Measurements from ENCODE around the gene PPP2R5D.

Gene PPP2R5D

DNA sequence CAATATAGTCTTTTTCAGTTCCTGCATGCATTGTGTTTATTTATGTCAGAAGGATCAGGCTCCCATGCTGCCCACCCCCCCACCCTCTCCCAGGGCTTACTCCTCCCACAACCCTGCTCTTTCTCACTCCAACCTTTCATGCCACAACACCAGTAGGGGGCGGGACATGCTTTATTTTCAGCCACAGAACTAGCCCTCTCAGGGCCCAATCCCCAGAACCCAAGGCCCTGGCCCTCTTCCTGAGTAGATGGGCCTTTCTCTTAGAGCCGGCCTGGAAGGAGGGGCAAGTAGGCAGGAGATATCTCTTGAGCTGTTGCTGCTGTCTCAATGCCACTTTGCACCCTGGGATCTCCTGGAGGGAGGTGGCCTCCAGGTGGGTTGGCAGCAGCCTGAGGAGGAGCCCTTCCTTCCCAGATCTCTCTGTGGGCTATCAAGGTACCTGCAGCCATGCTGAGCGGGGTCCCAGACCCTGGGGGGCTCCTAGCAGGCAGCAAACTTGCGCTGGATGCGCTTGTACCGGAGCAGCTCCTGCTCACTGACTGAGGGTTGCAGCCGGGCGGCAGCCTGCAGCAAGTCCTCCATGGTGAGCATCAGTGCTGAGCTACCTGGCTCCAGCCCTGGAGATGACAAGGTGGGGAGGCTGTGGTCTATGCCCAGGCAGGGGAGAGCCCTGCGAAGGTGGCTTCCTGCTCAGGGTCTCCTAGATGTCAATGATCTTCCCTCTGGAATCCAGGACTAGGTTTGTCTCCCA, 20.3 kb upstream of the PPP2R5D start:
- DNase-seq (ENCODE audit: low read depth): no peak

DNA sequence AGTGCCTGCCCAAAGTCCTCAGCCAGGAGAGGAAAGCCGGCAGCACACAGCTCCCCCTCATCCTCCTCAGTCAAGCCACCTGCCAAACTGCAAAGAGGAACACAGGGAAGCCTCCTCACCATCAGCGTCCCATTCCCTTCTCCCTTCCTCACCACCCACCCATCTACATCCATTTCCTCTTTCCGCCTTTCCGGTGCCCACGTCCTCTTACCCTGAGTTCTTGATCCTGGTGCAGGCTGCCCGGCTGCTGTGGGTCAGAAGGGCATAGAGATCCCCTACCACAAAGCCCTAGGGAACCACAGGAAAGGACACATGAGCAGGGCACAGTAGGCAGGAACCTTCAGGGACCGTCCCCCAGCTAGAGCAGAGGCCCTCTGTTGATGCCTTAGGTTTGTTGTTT, 17.8 kb upstream of the PPP2R5D start:
- DNase-seq (ENCODE audit: low read depth): no peak

DNA sequence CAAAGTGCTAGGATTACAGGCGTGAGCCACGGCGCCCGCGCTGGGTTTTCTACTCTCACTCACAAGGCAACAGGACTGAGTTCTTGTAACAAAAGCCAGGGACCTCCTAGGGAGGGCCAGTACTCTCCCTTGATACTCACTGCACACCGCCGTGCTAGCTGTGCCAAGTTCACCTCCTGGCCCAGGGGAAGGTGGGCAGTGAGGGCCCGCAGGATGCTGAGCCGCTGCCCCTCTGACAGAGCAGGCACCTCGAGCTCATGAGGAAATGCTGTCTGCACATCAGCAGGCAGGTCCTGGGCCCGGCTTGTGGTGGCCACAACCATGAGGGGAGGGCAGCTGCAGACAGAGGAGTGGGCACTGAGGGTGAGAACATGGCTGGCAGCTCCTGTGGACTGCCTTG, 17.1 kb upstream of the PPP2R5D start:
- no peak for DNase-seq (ENCODE audit: low read depth)

DNA sequence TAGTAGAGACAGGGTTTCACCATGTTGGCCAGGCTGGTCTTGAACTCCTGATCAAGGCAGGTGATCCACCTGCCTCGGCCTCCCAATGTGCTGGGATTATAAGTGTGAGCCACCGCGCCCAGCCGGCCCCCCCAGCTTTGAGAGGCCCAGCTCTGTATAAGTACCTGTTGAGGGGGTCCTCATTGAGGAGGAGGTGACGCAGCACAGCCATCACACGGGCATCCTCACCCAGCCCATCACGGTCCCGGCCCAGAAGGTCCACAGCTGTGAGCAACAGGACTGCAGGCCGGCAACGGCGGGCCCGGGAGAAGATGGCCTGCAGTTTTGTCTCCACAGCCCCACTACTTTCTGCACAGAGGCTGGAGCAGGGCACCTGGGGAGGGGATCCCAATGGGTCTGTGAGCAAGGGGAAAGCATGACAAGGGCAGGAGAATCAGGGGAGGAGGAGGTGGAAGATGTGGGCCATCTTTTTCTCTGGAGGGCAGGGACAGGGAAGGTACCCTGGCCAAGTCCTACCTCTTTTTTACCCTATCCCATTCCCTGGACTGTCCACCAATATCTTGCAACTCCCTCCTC, 16.2 kb upstream of the PPP2R5D start:
- DNase-seq (ENCODE audit: low read depth): no peak

DNA sequence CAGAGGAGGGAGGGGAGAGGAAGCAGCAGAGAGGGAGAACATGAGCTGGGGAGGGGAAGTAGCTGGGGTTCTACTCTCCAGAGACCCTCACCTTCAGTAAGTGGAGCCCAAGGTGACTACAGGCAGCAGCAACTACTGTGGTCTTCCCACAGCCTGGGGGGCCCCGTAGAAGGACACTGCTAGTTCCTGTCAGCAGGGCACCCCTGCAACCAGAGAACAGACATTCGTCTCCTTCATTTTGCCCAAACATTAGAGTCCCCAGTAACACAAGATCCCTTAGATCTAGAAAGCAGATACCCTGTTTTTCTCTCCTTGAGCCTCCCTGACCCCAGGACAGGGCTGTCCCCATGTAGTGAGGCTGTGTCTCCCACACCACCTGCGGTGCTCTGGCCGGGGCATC, 15.6 kb upstream of the PPP2R5D start:
- DNase-seq (ENCODE audit: low read depth): no peak

DNA sequence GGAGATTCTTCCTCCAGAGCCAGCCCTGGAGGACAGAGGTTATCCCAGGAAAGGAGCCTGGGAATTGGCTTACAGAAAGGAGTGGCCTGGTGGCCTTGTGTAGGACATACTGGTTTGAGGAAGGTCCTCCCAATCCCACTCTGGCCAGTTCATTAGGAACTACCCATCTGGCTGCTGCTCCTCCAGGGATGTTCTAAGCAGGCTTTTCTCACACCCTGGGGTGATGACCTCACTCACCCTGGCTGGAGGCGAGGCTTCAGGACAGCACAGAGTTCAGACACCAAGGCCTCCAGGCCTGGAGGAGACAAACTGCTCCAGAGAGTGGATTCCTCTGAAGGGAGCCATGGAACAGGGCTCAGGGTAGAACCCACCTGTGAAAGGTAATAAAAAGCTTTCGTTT, 14.9 kb upstream of the PPP2R5D start:
- DNase-seq (ENCODE audit: low read depth): no peak

DNA sequence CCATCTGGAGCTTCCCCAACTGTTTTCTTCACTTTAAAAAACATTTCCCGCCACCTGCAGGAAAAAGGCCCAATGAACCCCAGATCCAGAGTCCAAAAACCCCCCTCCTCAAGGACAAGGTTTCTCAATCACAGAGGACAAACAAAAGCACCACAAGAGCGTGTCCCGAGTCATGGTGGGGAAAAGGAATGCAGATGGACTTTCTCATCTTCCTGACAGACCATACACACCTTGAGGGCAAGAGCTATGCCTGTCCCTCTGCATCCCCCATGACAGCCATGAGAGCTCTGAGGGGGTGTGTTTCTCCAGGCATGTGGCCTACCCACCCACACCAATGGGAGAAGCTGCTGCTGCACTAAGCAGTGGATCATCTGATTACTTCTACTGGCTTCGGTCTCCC, 14.4 kb upstream of the PPP2R5D start:
- DNase-seq (ENCODE audit: low read depth): no peak

DNA sequence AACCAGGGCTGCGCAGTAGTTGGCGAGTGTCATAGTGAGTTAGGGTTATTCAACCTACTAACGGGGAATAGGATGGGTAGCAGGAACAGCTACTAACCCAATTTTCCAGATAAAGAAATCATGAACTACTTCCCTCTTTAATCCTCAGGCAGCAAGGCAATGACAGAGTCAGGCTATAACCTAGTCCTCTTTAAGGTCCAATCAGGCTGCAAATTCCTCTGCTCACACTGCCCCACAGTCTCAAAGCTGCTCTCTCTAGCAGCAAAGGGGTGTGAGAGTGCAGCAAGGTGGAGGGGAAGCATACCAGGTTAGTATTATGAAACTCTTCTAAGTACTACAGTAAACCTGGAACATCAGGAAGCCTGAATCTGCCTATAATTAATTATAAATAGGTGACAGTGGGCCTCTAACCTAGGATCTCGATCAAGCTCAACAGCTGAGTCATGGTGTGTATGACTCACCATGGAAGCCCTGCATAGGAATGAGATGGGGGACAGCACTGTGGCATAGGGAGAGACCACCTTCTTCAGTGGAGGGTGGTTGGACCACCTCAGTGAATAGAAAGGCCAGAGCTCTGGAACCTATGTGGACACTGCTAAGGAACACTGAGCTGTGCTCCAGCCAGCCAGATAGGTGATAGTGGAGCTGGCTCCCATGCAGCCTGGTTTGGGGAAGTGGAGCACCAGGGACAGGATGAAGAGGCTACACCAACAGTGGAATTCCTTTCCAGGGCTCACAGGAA, 13.3 kb upstream of the PPP2R5D start:
- no peak for DNase-seq (ENCODE audit: low read depth)

DNA sequence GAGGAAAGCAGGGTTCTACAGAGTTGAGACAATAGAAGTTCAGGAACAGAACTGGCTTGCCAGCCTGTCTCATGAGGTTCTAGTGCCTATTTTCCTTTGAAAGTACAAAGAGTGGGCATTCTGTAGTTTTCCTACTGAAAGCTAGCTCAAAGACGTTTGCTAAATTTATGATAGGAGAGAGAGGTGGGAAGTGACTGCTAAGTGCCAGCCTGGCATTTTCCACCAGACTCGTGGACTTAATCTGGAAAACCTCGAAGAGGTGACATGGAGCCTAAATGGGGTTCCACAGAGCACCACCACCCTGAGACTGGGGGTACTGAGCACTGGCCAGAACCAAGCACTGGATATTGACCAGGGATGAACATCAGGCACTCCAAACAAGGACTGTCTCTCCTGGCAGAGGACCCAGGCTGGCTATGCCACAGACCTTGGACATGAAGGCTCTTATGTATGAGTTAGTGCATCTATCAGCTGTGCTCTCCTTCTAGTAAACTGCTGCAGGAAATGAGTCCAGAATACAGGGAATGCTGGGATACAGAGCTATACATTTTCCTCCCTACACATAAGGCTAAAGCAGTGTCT, 12.5 kb upstream of the PPP2R5D start:
- no peak for DNase-seq (ENCODE audit: low read depth)

DNA sequence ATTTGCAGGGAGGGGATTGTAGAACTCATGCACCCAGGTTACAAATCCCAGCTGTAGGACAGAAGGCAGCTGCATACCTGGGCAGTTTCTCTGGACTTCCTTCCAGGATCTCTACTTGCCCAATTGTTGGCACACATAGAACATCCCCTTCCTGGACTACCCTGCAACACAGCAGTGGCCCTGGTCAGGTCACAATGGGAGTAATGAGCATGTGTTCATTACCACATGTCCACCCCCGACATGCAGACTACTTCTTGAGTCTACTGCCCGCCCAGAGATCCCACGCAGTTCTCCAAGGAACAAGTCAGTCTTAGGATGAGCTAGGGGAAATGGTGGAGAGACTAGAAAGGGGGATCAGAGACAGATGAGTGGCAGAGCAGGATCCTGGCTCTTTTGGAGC, 10.4 kb upstream of the PPP2R5D start:
- DNase-seq (ENCODE audit: low read depth): no peak

DNA sequence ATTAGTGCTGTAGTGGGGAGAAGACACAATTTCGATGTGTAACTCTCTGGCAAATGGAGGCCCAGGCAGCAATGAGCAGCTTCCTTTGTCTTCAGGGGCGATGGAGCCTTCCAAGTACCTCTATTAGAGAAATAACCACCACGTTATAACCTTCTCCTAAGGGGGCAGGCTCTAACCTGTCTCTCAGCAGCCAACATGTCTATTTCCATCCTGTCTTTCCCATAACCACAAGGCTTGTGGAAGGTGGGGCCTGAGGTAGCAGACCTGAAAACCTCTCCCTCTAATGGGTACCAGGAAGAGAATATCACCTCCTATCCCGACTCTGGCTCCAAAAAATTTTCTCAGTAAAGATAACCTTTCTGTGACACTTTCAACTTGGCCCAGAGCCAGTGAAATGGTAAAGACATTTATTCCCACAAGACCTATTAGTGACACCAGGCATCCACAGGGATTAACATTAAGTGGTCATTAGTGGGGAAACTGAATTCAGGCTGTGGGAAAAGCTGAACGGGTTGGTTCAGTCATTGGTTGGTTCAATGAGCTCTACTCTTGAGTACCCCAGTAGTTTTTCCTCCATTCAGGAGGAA, 9.4 kb upstream of the PPP2R5D start:
- no peak for DNase-seq (ENCODE audit: low read depth)

DNA sequence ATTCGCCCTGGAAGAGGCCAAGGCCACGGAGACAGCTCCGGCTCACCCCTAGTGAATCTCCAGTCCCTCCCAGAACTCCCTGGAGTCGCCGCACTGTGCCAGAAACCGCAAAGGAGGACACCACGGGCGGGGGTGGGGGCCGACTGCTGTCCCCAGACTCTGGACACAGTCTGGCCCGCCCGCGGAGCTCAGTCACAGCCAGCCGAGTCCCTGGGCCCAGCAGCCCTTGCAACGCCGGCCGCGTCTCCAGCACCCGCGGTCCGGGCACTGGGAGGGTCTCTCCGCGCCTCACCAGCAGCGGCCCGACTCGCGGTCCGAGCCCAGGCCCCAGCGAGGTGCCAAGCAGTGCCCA, 5.9 kb upstream of the PPP2R5D start:
- DNase-seq (ENCODE audit: low read depth): no peak

DNA sequence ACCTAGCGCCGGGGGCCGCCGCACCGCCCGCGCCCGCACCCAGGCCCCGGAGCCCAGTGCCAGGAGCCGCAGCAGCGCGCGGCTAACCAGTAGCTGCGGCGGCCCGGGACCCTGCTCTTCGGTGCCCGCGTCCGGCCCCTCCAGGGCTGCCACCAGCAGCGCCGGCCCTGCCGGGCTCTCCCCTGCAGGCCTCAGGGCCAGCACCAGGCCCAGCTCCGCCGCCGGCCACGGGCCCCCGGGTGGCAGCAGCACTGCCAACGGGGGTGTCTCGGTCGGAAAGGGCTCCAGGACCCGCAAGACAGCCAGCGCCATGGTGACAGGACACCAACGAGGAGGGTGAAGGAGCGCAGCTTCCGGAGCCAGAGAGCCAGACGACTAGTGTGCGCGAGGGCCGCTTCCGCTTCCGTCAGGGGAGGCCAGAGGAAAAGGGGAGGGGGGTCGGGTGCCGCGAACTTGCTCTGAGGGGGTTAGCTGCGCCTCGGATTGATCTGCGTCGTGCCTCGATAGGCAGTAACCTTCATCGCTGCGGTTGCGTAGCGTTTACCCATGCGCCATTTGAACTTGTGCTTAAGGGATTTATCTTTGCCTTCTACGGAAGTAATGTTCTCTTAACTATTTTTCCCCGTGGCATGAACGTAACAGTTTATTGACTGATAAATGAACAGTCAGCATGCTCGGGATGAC, 5.4 kb upstream of the PPP2R5D start, which contains the start of gene PEX6:
Gene PEX6 (minus strand): TSS at position 343 of the 684 bp plus-strand sequence. CDS start 31 bp downstream, at position 312.
- peak; percentile 84 for DNase-seq (ENCODE audit: low read depth)

DNA sequence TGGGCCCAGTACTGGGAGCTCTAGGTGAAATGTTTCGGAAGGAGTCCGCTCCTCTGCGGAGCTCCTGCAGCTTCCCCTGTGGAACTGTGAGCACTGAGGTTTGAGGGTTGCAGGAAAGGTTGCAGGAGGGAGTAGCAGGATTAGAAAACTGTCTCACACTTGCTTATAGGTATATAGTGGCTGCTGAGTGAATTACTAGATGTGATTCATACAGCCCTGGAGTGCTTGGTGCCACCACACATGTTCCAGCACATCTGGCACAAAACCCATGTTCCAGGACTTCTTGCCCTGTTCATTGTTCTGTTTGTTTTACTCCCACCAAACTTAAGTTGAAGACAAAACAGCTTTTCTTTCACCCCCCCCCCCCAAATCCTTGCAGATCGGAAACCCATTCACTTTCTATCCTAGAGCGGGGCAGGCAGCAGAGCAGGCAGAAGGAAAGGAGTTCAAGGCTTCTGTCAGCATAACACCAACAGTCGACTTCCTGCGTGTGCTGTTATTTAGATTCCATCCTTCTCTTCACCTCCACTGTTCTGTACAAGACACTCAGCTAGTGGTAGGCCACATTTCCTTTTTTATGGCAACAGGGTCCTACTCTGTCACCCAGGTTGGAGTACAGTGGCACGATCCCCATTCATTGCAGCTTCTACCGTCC, 4.7 kb upstream of the PPP2R5D start:
- DNase-seq (ENCODE audit: low read depth): no peak

DNA sequence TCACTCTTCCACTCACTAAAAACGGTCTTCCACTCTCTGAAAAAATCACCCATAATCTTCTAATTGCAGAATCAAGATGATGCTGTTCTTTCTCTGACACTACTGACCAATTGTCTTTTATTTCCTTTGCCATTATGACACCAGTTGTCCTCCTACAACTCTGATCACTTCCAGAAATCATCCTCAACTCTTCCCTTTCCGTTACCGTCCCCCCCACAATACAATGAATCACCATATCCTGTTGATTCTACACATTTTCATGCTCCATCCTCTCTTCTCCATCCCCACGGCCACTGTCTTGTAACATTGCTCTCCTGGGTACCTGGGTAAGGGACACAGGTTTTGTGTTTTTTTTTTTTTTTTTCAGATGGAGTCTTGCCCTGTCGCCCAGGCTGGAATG, 2.5 kb upstream of the PPP2R5D start:
- DNase-seq (ENCODE audit: low read depth): no peak

DNA sequence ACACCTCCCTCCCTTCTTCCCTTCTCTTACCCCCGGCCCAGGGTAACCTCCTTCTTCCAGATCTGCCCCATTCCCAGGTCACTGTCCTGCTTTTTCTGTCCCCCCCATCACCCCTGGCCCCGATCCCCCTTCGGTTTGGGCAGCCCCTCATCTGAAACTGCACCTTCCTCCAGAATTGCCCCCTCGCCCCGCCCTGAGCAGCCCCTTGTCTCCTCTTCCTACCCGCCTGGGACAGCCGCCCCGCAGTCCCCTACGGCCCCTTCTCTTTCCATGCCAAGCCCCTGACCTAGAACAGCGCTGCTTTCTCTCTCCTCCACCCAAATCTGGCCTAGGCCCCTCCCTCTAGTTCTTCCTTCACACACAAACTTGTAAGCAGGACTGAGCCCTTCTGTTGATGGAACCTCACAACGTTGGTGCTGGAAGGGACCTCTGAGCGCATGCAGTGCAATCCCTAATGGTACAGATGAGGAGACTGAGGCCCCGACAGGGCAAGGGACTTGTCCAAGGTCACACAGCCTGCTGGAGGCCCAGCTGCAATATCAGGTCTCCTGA, 630 bp downstream of the PPP2R5D start:
- DNase-seq (ENCODE audit: low read depth): no peak

DNA sequence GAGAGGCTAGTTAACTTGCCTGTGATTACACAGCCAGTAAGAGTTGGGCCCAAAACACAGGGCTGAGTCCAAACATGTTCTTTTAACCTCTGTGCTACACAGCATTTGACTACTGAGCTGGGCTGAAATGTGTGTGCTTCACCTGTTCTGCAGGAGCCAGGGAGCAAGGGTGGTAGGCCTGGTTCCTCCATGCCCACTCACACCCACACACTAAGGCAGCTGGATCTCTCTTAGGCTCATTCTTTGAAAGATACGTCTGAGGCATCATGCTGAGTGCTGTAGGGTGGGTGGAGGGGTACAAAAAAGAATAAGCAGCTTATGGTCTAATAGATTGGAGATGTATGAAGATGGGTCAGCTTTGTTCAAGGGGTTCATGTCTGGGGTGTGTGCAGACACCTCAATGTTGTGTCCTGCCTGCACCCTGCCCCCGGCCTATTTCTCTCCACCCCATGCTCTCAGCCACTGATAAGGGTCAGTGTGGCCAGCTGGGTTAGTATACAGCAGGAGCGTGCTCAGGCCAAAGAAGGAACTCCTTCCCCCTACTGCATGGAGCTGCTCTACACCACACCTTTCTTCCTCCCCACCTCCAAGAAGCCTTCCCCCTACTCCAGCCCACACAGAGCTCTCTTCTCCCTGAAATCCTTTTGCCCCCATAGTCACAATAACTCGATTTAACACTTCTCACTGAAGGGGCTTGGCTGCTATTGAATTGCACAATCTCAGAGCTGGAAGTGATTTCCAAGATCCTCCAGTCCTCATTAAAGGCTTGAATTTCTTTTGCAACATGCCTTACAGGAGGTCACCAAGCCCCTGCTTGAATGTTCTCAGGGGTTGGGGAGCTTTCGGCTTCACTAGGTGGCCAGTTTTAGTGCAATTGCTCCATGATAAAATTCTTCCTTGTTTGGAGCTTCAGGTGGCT, 3.4 kb downstream of the PPP2R5D start:
- DNase-seq (ENCODE audit: low read depth): no peak

DNA sequence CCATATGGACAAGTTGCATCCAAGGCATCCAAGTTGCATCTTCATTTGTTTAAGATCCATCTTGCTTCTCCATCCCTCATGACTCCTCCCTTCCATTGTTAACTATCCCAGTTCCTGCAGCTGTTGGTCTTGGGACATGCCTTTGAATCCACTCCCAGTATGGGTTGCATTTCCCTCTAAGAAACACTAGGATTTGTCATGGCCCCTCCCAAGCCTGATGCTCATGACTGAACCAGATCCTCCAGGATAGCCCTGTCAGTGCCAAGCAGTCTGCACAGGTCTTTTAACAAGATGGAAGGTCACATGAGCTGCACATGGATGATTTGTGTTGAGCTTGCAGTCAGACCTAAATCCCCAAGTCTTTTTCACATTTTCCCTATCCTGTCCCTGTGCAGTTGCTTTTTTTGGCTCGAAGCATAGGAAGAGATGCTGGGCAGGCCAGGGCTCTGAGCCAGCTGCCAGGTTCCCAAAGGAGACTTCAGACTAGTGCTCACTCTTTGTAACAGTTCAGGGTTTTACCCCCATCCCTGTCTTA, 4.2 kb downstream of the PPP2R5D start:
- DNase-seq (ENCODE audit: low read depth): no peak

DNA sequence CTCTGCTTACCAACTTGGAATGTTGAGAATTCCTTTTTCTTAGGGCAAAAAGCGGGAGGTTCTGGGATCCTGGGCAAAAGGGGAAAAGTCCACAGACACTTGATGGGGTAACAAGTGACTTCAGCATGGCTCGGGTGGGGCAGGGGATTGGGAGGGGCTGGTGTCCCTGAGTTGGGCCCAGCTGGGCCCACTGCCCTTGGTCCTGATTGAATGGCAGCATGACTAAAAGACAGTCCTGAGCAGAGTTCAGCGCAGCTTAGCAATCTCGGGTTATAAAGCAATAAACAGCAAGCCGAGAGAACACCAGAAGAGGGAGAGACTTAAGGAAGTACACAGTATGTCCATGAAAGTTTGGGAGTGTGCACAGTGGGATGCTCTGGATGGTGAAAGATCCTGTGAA, 5.6 kb downstream of the PPP2R5D start:
- no peak for DNase-seq (ENCODE audit: low read depth)

DNA sequence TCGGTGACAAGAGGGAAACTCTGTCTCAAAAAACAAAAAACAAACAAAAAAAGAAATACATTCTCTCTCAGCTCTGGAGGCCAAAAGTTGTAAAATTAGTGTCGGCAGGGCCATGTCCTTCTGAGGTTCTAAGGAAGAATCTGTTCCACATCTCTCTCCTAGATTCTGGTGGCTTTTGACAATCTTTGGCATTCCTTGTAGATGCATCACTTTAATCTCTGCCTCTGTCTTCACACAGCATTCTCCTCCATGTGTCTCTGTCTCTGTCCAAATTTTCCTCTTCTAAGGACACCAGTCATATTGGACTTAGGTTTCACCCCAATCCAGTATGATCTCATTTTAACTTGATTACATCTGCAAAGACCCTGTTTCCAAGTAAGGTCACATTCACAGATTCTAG, 9.1 kb downstream of the PPP2R5D start:
- no peak for DNase-seq (ENCODE audit: low read depth)
